Peyer's patch (tissue), 4 donors: ENCODE results near the gene PLPP3.

Experiments
- CTCF ChIP-seq, 6 experiments: fragments of 450-650 bp in 4 of 6; fragments of 200-600 bp in 2 of 6; sonication (generic) in 1 of 6; IDR thresholded peaks; one replicate each; pipeline ENCODE4 v1.5.1; 2017 to 2019; ENCODE audit warnings: antibody characterized with exemption in 6 of 6, mild to moderate bottlenecking in 3 of 6, moderate library complexity in 1 of 6
- POLR2A ChIP-seq, 2 donors: fragments of 450-650 bp; IDR thresholded peaks; one replicate each; pipeline ENCODE4 v1.5.1; 2017; ENCODE audit warnings: antibody characterized with exemption in 2 of 2, mild to moderate bottlenecking in 2 of 2, moderate library complexity in 2 of 2

GRCh38 chr1:56478734-56479133, 100.6 kb downstream of the PLPP3 start:
- TF ChIP-seq CTCF (IDR thresholded peaks at IDR 0.05) (no peak), POLR2A (IDR thresholded peaks at IDR 0.05) (no peak)
